ENCODE measurements around the gene CNTNAP4.

- TF ChIP-seq CTCF (IDR thresholded peaks at IDR 0.05) (no peak), EP300 (IDR thresholded peaks at IDR 0.05; ENCODE audit: low read depth) (no peak)
These were observed 132.5 kb downstream of the CNTNAP4 start for GRCh38 chr16:76409706-76410105.
